Fibroblast of peridontal ligament (primary cell): ENCODE data around the gene ZNRF3.
"Not testable (repeated sequence)": the region's sequence is repeated elsewhere in the genome, so short reads cannot be mapped to it uniquely, and the experiment has no call there.

Experiments used
- DNase-seq: peaks from one replicate; pipeline ENCODE4 v3.0.0-alpha.2; 2010; ENCODE audit errors: extremely low read depth

ZNRF3 gene

GRCh38 chr22:28907311-28908008, 24.1 kb downstream of the ZNRF3 start:
- peak; percentile 93 for DNase-seq

GRCh38 chr22:28908810-28909209, 25.4 kb downstream of the ZNRF3 start:
- not testable (repeated sequence) for DNase-seq

GRCh38 chr22:28909375-28909774, 26.0 kb downstream of the ZNRF3 start:
- no peak for DNase-seq

GRCh38 chr22:28910569-28911303, 27.4 kb downstream of the ZNRF3 start:
- DNase-seq: no peak

GRCh38 chr22:28911304-28911690, 27.9 kb downstream of the ZNRF3 start:
- DNase-seq: no peak

DNA sequence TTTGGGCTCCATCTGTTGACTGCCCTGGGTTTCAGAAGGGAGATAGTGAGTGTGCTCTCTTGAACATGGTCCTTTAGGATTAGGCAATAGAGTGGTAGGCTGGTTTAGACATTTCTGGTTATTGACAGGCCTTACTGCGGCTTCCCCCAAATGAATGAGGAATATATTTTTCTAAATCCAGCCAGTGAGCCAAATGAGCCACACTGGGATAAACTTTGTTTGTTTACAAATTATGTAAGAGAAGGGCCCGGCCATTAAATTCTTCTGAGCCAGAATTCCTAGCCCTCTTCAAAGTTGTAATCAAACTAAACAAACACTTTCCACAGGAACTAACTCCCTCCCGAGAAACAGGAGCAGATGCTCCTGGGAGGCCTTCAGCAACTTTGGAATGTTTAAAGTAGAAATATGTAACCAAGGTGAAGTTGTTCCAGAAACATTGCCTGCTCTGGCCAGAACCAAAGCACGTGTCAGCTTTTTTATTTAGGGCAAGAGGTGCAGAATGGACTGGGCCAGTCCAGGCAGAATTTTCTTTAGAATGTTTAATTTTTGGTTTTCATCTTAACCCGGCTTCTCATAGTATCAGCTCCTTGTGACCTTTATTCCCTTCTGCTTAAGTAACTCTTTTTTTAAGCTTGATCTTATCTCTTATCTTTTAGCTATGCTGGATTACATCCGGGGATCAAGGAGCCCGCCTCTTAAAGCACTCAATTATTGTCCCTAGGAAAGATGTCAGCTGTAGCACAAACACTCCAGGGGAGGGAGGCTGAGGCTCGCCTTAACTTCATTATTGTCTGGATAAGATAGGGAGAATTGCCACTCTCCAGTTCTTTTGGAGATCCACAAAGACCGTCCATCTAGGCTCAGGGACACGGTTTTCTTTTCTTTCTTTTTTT, 28.7 kb downstream of the ZNRF3 start:
- DNase-seq: peak; percentile 80

- DNase-seq: no peak
Observed at GRCh38 chr22:28914201-28914600, 30.8 kb downstream of the ZNRF3 start.

- no peak for DNase-seq
Observed at GRCh38 chr22:28915969-28916368, 32.6 kb downstream of the ZNRF3 start.

DNA sequence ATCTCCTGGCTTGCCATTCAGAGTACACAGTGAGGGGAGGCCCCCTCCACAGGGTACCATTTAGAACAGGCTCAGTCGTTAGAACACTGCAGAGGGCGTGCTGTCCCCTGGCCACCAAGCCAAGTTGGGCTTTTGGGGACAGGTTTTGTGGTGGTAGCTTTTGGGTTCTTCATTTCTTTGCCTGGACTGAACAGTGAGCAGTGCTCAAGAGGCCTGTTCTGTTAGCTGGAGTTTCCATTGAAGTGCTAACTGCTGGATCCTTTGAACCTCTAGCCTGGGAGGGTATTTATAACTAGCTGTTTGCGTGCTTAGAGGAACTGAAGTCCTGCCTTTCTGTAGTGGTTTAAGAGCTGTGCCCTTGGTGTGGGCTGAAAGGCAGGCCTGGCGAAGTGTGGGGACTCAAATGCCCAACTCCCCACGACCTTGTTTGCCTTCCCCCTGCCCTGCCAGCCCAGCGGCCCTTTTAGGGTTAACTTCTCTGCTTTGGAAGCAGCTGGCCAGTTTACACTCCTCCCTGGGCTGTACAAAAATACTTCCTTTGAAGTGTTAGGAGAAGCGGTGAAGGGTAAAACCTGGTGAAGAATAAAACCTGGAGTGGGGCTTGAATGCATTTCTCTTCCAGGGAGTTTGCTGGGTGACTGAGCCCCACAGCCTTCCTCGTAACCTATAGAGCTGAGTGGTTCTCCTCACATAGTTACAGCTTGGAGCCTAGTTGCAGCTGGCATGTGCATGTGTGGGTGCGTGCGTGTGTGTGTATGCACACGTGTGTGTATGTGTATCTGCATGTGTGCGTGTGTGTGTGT, 34.6 kb downstream of the ZNRF3 start:
- peak; percentile 9 for DNase-seq

GRCh38 chr22:28918550-28919271, 35.3 kb downstream of the ZNRF3 start:
- DNase-seq: no peak

GRCh38 chr22:28920757-28921584, 37.6 kb downstream of the ZNRF3 start:
- DNase-seq: no peak

DNA sequence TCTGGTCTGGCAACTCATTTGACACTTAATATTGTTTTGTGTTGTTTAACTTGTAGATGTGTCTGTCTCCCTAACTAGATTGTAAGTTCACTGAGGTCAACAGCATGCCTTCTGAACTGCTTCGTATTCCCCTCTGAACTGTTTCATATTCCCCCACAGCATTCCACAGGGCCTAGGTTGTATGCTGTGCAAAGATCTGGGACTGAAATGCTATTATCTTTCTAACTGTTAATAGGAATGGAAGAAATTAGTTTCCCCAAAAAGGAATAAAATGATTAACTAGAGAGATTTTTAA, 38.2 kb downstream of the ZNRF3 start:
- DNase-seq: no peak

DNA sequence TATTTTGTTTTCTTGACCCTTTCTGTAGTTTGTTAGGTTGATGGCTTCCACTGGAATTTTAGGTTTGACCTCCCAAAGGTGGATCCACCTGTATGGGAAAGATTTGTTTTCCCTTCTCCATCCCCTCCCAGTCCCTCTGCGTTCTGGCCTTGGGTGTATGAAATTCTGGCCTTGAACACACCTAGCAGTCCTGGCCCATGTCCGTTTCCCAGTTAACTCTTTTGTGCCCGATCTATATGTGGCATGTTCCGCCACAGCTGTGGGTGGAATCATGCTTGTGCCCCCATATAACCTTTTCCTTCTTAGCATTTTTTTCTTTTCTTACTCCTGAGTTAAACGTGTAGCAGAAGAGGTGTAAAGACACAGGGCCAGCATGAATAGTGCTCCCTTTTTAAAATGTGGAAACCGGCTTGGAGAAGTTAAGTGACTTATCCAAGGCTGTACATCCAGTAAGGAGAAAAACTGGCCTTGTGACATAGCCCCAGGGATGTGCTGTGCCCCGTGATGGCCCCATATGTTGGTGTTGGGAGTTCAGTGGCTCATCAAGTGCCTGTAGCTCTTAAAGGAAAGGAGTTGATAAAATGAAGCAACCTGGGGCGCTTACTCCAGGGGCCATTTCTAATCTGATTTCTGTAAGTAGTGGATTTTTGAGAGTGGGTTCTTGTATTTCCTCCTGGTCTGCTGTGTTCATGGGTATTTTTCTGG, 39.3 kb downstream of the ZNRF3 start:
- DNase-seq: no peak

DNA sequence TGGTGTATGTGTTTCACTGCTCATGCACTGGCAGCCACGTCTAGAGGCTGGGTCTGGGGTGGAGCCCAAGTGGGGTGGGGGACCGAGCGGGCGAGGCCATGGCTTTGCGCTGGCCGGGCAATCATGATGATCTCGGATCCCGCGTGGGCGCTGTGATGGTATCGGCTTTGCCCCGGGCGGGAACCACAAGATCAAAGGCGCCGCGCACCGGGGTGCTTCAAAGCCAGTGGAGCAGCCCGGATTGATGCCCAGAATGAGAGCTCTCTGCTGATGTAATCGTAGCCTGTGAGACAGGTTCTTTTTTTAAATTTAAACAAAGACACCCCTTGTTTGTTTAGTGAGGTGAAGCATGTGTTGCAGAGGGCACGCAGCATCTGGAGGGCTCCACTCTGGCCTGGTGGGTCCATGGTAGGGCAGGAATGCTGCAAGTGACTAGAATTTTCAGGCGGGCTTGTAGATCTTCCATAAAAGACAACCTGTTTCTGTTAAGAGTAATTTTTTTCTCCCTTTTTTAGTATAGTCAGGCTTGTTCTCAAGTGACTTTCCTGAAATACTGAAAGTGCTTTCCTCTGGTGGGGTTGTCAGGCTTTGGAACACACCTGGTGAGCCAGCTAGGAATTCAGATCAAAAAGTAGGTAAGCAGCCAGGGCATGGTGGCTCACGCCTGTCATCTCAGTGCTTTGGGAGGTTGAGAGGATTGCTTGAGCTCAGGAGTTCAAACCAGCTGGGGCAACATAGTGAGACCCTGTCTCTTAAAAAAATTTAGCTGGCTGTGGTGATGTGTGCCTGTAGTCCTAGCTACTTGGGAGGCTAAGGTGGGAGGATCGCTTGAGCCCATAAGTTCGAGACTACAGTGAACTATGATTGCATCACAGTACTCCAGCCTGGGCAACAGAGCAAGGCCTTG, 40.7 kb downstream of the ZNRF3 start:
- no peak for DNase-seq

DNA sequence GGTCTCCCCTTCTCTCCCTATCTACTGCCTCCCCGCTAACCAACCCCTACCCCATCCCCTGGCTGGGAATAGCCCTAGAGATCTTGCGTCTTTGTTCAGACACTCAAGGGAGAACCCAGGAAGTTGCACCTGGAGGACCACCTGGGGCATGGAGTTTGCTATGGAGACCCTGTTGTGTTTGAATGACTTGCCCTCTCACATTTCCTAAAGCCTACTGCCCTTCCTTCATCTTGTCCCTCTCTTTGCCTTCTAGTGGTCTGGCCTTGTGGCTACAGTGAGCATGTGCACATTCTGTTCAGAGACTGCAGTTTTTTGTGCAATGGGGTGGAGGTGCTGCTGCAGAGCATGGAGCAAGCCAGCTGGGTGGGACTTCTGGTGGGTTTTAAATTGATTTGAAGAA, 42.5 kb downstream of the ZNRF3 start:
- no peak for DNase-seq

GRCh38 chr22:28927630-28928029, 44.3 kb downstream of the ZNRF3 start:
- DNase-seq: no peak

DNA sequence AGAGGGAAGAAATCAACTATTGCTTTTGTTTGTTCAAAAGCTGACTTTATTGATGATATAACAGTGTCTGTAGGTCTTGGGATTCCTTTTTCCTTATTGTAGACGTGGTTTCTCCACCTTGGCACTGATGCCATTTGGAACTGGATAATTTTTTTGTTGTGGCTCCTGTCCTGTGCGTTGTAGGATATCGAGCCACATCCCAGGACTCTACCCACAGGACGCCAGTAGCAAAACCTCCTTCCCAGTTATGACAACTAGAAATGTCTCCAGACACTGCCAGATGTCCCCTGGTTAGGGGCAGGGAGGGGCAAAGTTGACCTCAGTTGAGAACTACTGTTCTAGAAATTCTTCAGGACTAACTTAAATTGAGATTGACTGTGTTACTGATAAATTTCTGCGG, 45.8 kb downstream of the ZNRF3 start:
- DNase-seq: no peak

DNA sequence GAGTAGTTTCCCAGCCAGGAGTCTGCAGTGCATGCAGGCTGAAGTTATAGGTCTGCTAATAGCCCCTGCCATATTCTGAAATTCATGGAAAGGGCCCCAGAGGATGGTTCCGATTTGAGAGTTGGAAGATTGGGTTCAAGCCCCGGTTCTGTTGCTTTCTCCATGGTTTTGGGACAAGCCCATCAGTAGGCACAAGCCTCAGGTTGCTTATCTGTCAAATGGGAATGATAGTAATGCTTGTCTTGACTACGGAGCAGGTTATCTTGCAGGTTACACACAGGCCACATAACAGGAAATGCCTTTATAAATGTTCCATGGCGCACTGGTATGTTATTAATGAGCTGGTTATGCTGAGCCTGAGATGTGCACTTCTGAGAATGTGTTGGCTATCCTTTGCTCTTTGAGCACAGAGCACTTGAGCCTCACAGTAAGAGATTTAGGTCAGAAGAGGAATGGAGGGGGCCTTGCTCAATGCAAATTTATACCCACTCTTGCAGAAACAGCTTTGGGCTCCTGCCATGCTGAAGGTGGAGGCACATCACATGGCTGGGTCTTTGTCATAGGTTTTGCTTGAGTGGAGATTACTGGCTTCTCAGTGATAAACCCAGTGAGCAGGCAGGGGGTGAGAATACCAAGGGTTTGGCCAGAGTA, 47.1 kb downstream of the ZNRF3 start:
- no peak for DNase-seq
